Heart left ventricle (tissue), 16 donors: ENCODE measurements around the gene GPR4. TPM values are rescaled to one million over a fixed set of nuclear protein-coding genes. Genes with fewer than 3 reads are reported as not detected.

Source experiments
- ATAC-seq, 4 donors: fragments of 200-7000 bp; cut with Tn5 transposase; one replicate each; pipeline ENCODE4 v1.9.1; 2020 to 2022; ENCODE audit warnings: moderate library complexity in 4 of 4, mild to moderate bottlenecking in 3 of 4, moderate number of reproducible peaks in 1 of 4
- DNase-seq, 5 donors: peaks; one replicate each; pipeline ENCODE4 v3.0.0-alpha.2; 2020
- H3K27ac ChIP-seq, 12 donors: fragments of 200-600 bp; sonication (generic) in 4 of 12; one replicate each; pipeline versions ENCODE4 v1.5.0 to v1.8.0; 2016 to 2022; ENCODE audit warnings: mild to moderate bottlenecking in 2 of 12
- H3K27me3 ChIP-seq, 9 donors: fragments of 200-600 bp; sonication (generic) in 2 of 9; one replicate each; pipeline versions ENCODE4 v1.5.1 to v1.8.0; 2016 to 2022; ENCODE audit warnings: mild to moderate bottlenecking in 3 of 9
- H3K36me3 ChIP-seq, 9 donors: fragments of 200-600 bp; sonication (generic) in 2 of 9; one replicate each; pipeline versions ENCODE4 v1.5.0 to v1.8.0; 2018 to 2022; ENCODE audit warnings: mild to moderate bottlenecking in 2 of 9
- H3K4me1 ChIP-seq, 12 donors: fragments of 200-600 bp; sonication (generic) in 4 of 12; one replicate each; pipeline versions ENCODE4 v1.5.0 to v1.8.0; 2016 to 2022; ENCODE audit warnings: mild to moderate bottlenecking in 3 of 12
- H3K4me3 ChIP-seq, 12 donors: fragments of 200-600 bp; sonication (generic) in 4 of 12; one replicate each; pipeline versions ENCODE4 v1.5.0 to v1.8.0; 2017 to 2022; ENCODE audit warnings: mild to moderate bottlenecking in 9 of 12, moderate library complexity in 4 of 12
- H3K9me3 ChIP-seq, 12 donors: fragments of 200-600 bp; sonication (generic) in 4 of 12; one replicate each; pipeline versions ENCODE4 v1.5.0 to v1.8.0; 2016 to 2022; ENCODE audit warnings: mild to moderate bottlenecking in 1 of 12
- POLR2A ChIP-seq, 2 donors: fragments of 450-650 bp; IDR thresholded peaks; one replicate each; pipeline ENCODE4 v1.6.1; 2017; ENCODE audit warnings: antibody characterized with exemption in 2 of 2, mild to moderate bottlenecking in 2 of 2, moderate library complexity in 2 of 2
- WGBS, 4 donors: extraction: QIAGEN DNeasy Blood & Tissue Kit in 2 of 4; methylation state at CpG; one replicate each; pipeline versions ENCODE4 v1.1.5 to v1.1.7; 2013 to 2018; 5-methylcytosine and 5-hydroxymethylcytosine counted together
- intact Hi-C, 10 donors: fragments of 100-400 bp; cut with DNase I; formaldehyde crosslinking; loops; one replicate each; pipeline versions ENCODE4 v1.11.1 to v1.14.2; 2022
- microRNA counts, 2 donors: library from miRNA; unstranded; fragments of <30 nt; microRNA quantifications; one replicate each; lab custom pipeline; 2016
- microRNA-seq, 4 donors: library from miRNA; unstranded; fragments of <30 nt; microRNA quantifications; one replicate each; pipeline versions ENCODE4 to v1.2.0, GENCODE V29; 2017 to 2020
- polyA plus RNA-seq, 2 donors: library from polyadenylated mRNA; stranded (reverse); fragments of 200-250 nt; gene quantifications; one replicate each; pipeline ENCODE4 v1.2.3, GENCODE V29; 2013
- total RNA-seq, 9 donors: library from RNA; depleted of rRNA in 2 of 9; stranded (reverse); fragments of >200 nt in 2 of 9; fragmentation: NEBNext Ultra II Directional in 3 of 9; extraction: Animal tissue kit (Norgen Biotek cat#: 25700) in 3 of 9; gene quantifications; one replicate each; pipeline versions ENCODE4 v1.1.0 to v1.2.4, GENCODE V29; 2016 to 2023
- TF ChIP-seq, protein P1 (sequence below), 12 donors: fragments of 200-600 bp; sonication (generic) in 4 of 12; IDR thresholded peaks; one replicate each; pipeline versions ENCODE4 v1.5.0 to v1.8.0; 2018 to 2022; ENCODE audit warnings: antibody characterized with exemption in 12 of 12, mild to moderate bottlenecking in 5 of 12
- donor health status: ischemic (EF 13 %, LVEDD 7.1; RV severe dilation, severe dysfunction).
- donor health status: healthy with polysubstance abuse.
- donor health status: DM: no; HTN: yes; CAD: no.
- donor health status: DM: no; HTN: no; CAD: no.
- donor health status: ischemic (EF 25% LVEDD 6.9; RV normal size, moderate dysfunction).
- donor health status: ischemic (EF 25% LVEDD 5.7; RV mildly dilated, moderate dysfunction).
- donor health status: healthy.
- donor health status: DM: yes; HTN: yes; CAD: no.
- donor health status: ischemic (EF 35%, LVEDD 5.7; RV mildly dilated, moderate dysfunction).
- donor health status: nonischemic (EF 11% LVEDD 7.7; RV severe dilation, severe dysfunction).
- donor health status: DM: yes; HTN: yes; CAD: no.
- donor health status: PGD.
- donor health status: ischemic (EF 29% LVEDD 5.4; RV normal size, mild dysfunction).
- donor health status: nonischemic (EF 23%, LVEDD 6.1; RV moderate dilation, normal function).

GPR4 gene
- total and polyA plus RNA-seq, 11 donors: 2.7 to 36.0 (median 5.1) TPM

- no peak for TF ChIP-seq POLR2A (IDR thresholded peaks at IDR 0.05)
- TF ChIP-seq, protein P1, sequence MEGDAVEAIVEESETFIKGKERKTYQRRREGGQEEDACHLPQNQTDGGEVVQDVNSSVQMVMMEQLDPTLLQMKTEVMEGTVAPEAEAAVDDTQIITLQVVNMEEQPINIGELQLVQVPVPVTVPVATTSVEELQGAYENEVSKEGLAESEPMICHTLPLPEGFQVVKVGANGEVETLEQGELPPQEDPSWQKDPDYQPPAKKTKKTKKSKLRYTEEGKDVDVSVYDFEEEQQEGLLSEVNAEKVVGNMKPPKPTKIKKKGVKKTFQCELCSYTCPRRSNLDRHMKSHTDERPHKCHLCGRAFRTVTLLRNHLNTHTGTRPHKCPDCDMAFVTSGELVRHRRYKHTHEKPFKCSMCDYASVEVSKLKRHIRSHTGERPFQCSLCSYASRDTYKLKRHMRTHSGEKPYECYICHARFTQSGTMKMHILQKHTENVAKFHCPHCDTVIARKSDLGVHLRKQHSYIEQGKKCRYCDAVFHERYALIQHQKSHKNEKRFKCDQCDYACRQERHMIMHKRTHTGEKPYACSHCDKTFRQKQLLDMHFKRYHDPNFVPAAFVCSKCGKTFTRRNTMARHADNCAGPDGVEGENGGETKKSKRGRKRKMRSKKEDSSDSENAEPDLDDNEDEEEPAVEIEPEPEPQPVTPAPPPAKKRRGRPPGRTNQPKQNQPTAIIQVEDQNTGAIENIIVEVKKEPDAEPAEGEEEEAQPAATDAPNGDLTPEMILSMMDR (IDR thresholded peaks at IDR 0.05): no peak
- peaks cover 0 to 7% (median 0%) of the 10 kb centered on the region in 12 donors for H3K4me1 ChIP-seq
- peak in 1 of 5 donors; percentile 63 for DNase-seq
- no peaks in the 10 kb centered on the region for H3K9me3 ChIP-seq
- no peak overlapping the region for H3K4me3 ChIP-seq
- H3K27me3 ChIP-seq: no peaks in the 10 kb centered on the region
- intact Hi-C loops: no loop called here
- H3K27ac ChIP-seq: peak overlapping the region in 1 of 12 donors; percentile 39
- peaks cover 0 to 7% (median 4%) of the 10 kb centered on the region in 9 donors for H3K36me3 ChIP-seq
- ATAC-seq: peak in 3 of 4 donors; percentile 73 to 77 (median 75)
- WGBS, 4 donors: 81 to 89% (median 85%) methylated on average over 9 of the region's 9 CpGs
These were observed 53.9 kb downstream of the GPR4 start for GRCh38 chr19:45547965-45548609.

GRCh38 chr19:45547211-45547770 lies 54.7 kb downstream of the GPR4 start:
- 90 to 94% (median 92%) methylated on average over 10 of the region's 10 CpGs for WGBS, 4 donors
- no peak for TF ChIP-seq POLR2A (IDR thresholded peaks at IDR 0.05)
- TF ChIP-seq, protein P1 (IDR thresholded peaks at IDR 0.05): no peak

DNA sequence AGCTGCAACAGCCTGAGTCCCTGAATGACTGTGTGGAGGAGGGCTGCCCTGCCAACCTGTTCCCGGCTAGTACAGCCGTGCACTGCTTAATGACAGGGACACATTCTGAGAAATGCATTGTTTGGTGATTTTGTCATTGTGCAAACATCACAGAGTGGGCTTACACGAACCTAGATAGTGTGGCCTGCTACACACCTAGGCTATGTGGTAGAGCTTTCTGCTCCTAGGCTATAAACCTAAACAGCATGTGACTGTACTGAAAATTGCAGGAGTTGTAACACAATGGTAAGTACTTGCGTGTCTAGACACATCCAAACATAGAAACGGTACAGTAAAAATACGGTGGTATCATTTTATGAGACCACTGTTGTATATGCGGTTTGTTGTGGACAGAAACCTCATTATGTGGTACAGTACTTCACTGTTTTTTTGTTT lies 59.8 kb downstream of the GPR4 start:
- Histone ChIP-seq H3K27me3 (no peaks in the 10 kb centered on the region), H3K4me1 (peaks cover 0 to 7% (median 0%) of the 10 kb centered on the region in 12 donors), H3K36me3 (no peaks in the 10 kb centered on the region), H3K4me3 (no peak overlapping the region), H3K27ac (no peak overlapping the region), H3K9me3 (peaks cover 0 to 8% (median 0%) of the 10 kb centered on the region in 12 donors)
- DNase-seq (no peak), ATAC-seq (no peak)
- TF ChIP-seq, protein P1 (IDR thresholded peaks at IDR 0.05): no peak
- no peak for TF ChIP-seq POLR2A (IDR thresholded peaks at IDR 0.05)
- 78 to 86% (median 82%) methylated on average over 7 of the region's 7 CpGs for WGBS, 4 donors
- intact Hi-C loops: no loop called here

More at GRCh38 chr19:45547211-45547770, 54.7 kb downstream of the GPR4 start:
- H3K27me3 ChIP-seq: no peaks in the 10 kb centered on the region
- no peak overlapping the region for H3K4me3 ChIP-seq
- intact Hi-C loops: no loop called here
- H3K36me3 ChIP-seq: no peaks in the 10 kb centered on the region
- no peaks in the 10 kb centered on the region for H3K9me3 ChIP-seq
- H3K4me1 ChIP-seq: peaks cover 0 to 7% (median 0%) of the 10 kb centered on the region in 12 donors
- no peak overlapping the region for H3K27ac ChIP-seq
- no peak for DNase-seq
- ATAC-seq: no peak

MicroRNA genes within 50 kb of the gene (microRNA counts, 767-probe panel; counts per million panel counts)
- 1,287 to 2,049 counts per million in 2 donors for microRNA hsa-miR-330-3p (lab: Ali Mortazavi, UCI)
- 0 to 71.6 counts per million in 2 donors for microRNA hsa-miR-330-5p (lab: Ali Mortazavi, UCI)

Small RNA genes within 50 kb of the gene (microRNA-seq; reads per million reads assigned to microRNA genes)
- 53.3 to 112 (median 60.7) reads per million in 4 donors for gene MIR330

Other genes starting within 250 kb of the GPR4 start
- gene ERCC2, start 231.6 kb downstream of the GPR4 start, total RNA-seq: 10 to 100 TPM in 8 of 9 donors, 1 to 10 TPM in 1; 9.8 to 24.1 (median 13.9) TPM
- 1 to 10 TPM; 5.8 to 8.4 TPM for gene ERCC2, start 231.6 kb downstream of the GPR4 start, polyA plus RNA-seq
- gene PPP1R13L, start 197.1 kb downstream of the GPR4 start, total RNA-seq: 100 to 1,000 TPM in 7 of 9 donors, 10 to 100 TPM in 2; 92.3 to 400 (median 139) TPM
- 100 to 1,000 TPM; 102 to 174 TPM for gene PPP1R13L, start 197.1 kb downstream of the GPR4 start, polyA plus RNA-seq
- 10 to 100 TPM in 1 of 9 donors, 1 to 10 TPM in 8; 4.4 to 10.6 (median 6.9) TPM for gene POLR1G, start 195.6 kb downstream of the GPR4 start, total RNA-seq
- 1 to 10 TPM; 6.7 to 8.5 TPM for gene POLR1G, start 195.6 kb downstream of the GPR4 start, polyA plus RNA-seq
- gene ERCC1, start 178.3 kb downstream of the GPR4 start, total RNA-seq: 100 to 1,000 TPM; 104 to 156 (median 121) TPM
- 100 to 1,000 TPM; 120 to 294 TPM for gene ERCC1, start 178.3 kb downstream of the GPR4 start, polyA plus RNA-seq
- gene FOSB, start 134.2 kb downstream of the GPR4 start, total RNA-seq: 100 to 1,000 TPM in 1 of 9 donors, 10 to 100 TPM in 1, 1 to 10 TPM in 4, under 1 TPM in 3; 0.23 to 107 (median 1.1) TPM
- 1 to 10 TPM; 1.4 to 8.0 TPM for gene FOSB, start 134.2 kb downstream of the GPR4 start, polyA plus RNA-seq
- 10 to 100 TPM; 12.9 to 33.0 (median 26.9) TPM for gene RTN2, start 105.2 kb downstream of the GPR4 start, total RNA-seq
- gene RTN2, start 105.2 kb downstream of the GPR4 start, polyA plus RNA-seq: 10 to 100 TPM; 12.1 to 14.2 TPM
- gene PPM1N, start 103.8 kb downstream of the GPR4 start, total RNA-seq: 1 to 10 TPM in 1 of 9 donors, under 1 TPM in 3, not detected in 5; 0.56 to 2.7 (median 0.65) TPM
- gene PPM1N, start 103.8 kb downstream of the GPR4 start, polyA plus RNA-seq: under 1 TPM; 0.23 to 0.78 TPM
- 100 to 1,000 TPM in 1 of 9 donors, 10 to 100 TPM in 8; 31.2 to 106 (median 46.8) TPM for gene VASP, start 94.7 kb downstream of the GPR4 start, total RNA-seq
- 10 to 100 TPM; 50.9 to 74.9 TPM for gene VASP, start 94.7 kb downstream of the GPR4 start, polyA plus RNA-seq
- 10 to 100 TPM; 21.3 to 30.4 (median 22.5) TPM for gene OPA3, start 17.4 kb downstream of the GPR4 start, total RNA-seq
- gene OPA3, start 17.4 kb downstream of the GPR4 start, polyA plus RNA-seq: 10 to 100 TPM; 13.1 to 22.3 TPM
- 10 to 100 TPM; 22.4 to 50.2 (median 44.1) TPM for gene EML2, start 37.2 kb upstream of the GPR4 start, total RNA-seq
- 10 to 100 TPM; 19.0 to 23.2 TPM for gene EML2, start 37.2 kb upstream of the GPR4 start, polyA plus RNA-seq
- gene GIPR, start 66.0 kb upstream of the GPR4 start, total RNA-seq: 1 to 10 TPM in 7 of 9 donors, under 1 TPM in 2; 0.64 to 7.1 (median 4.8) TPM
- 1 to 10 TPM; 1.9 to 8.1 TPM for gene GIPR, start 66.0 kb upstream of the GPR4 start, polyA plus RNA-seq
- gene SNRPD2, start 89.7 kb upstream of the GPR4 start, total RNA-seq: 100 to 1,000 TPM; 149 to 343 (median 248) TPM
- 100 to 1,000 TPM; 318 to 343 TPM for gene SNRPD2, start 89.7 kb upstream of the GPR4 start, polyA plus RNA-seq
- gene QPCTL, start 90.5 kb upstream of the GPR4 start, total RNA-seq: 1 to 10 TPM; 1.5 to 5.5 (median 2.8) TPM
- 1 to 10 TPM; 2.9 to 4.5 TPM for gene QPCTL, start 90.5 kb upstream of the GPR4 start, polyA plus RNA-seq
- gene FBXO46, start 128.7 kb upstream of the GPR4 start, total RNA-seq: 10 to 100 TPM in 6 of 9 donors, 1 to 10 TPM in 3; 9.1 to 17.8 (median 10.3) TPM
- gene FBXO46, start 128.7 kb upstream of the GPR4 start, polyA plus RNA-seq: 1 to 10 TPM; 7.2 TPM
- gene MEIOSIN, start 131.2 kb upstream of the GPR4 start, total RNA-seq: not detected
- not detected for gene MEIOSIN, start 131.2 kb upstream of the GPR4 start, polyA plus RNA-seq
- gene SIX5, start 167.0 kb upstream of the GPR4 start, total RNA-seq: 10 to 100 TPM; 16.2 to 24.0 (median 22.9) TPM
- 10 to 100 TPM; 13.7 to 21.9 TPM for gene SIX5, start 167.0 kb upstream of the GPR4 start, polyA plus RNA-seq
- gene DMPK, start 180.3 kb upstream of the GPR4 start, total RNA-seq: 100 to 1,000 TPM; 131 to 778 (median 273) TPM
- 100 to 1,000 TPM; 382 to 458 TPM for gene DMPK, start 180.3 kb upstream of the GPR4 start, polyA plus RNA-seq
- 100 to 1,000 TPM in 1 of 9 donors, 10 to 100 TPM in 8; 47.2 to 109 (median 67.3) TPM for gene DMWD, start 190.6 kb upstream of the GPR4 start, total RNA-seq
- gene DMWD, start 190.6 kb upstream of the GPR4 start, polyA plus RNA-seq: 10 to 100 TPM; 41.8 to 67.3 TPM
- gene RSPH6A, start 213.1 kb upstream of the GPR4 start, total RNA-seq: not detected
- gene RSPH6A, start 213.1 kb upstream of the GPR4 start, polyA plus RNA-seq: not detected